HCT116 (cell line): ENCODE data around the gene IDI1. TPM values are rescaled to one million over a fixed set of nuclear protein-coding genes. Genes with fewer than 3 reads are reported as not detected.

Source experiments
- total RNA-seq: library from RNA; stranded (reverse); gene quantifications from one replicate; pipeline ENCODE4 v1.2.1, GENCODE V29; 2021; ENCODE audit not compliant: unreplicated experiment

The IDI1 gene
- total RNA-seq, 1 experiment from 2014 or later: 37.8 TPM

Other genes with a start within 250 kb of the IDI1 start
- 122 TPM for gene LARP4B, start 117.4 kb downstream of the IDI1 start, total RNA-seq
- 111 TPM for gene GTPBP4, start 60.7 kb downstream of the IDI1 start, total RNA-seq
- not detected for gene IDI2, start 23.3 kb downstream of the IDI1 start, total RNA-seq
- gene WDR37, start 7.3 kb upstream of the IDI1 start, total RNA-seq: 9.1 TPM